ENCODE data around the gene SRL.

The SRL gene

GRCh38 chr16:4152267-4152666, 89.6 kb downstream of the SRL start:
- no peak for DNase-seq (ENCODE audit: low read depth)
- H3K4me3 ChIP-seq (ENCODE audit: low read depth, low read length), result no peak overlapping the region
- TF ChIP-seq CTCF (IDR thresholded peaks at IDR 0.05; ENCODE audit: low read depth, low read length) (no peak), POLR2A (IDR thresholded peaks at IDR 0.05; ENCODE audit: extremely low read depth, insufficient read length) (no peak), MYC (IDR thresholded peaks at IDR 0.05; ENCODE audit: low read depth, low read length) (no peak), MAX (IDR thresholded peaks at IDR 0.05; ENCODE audit: low read depth, low read length) (no peak)

GRCh38 chr16:4147236-4147635, 94.6 kb downstream of the SRL start:
- TF ChIP-seq MAX (IDR thresholded peaks at IDR 0.05; ENCODE audit: low read depth, low read length) (no peak), MYC (IDR thresholded peaks at IDR 0.05; ENCODE audit: low read depth, low read length) (no peak), CTCF (IDR thresholded peaks at IDR 0.05; ENCODE audit: low read depth, low read length) (no peak), POLR2A (IDR thresholded peaks at IDR 0.05; ENCODE audit: extremely low read depth, insufficient read length) (no peak)
- no peak overlapping the region for H3K4me3 ChIP-seq (ENCODE audit: low read depth, low read length)
- DNase-seq (ENCODE audit: low read depth), result no peak

- no peak overlapping the region for H3K4me3 ChIP-seq (ENCODE audit: low read depth, low read length)
- no peak for TF ChIP-seq MAX (IDR thresholded peaks at IDR 0.05; ENCODE audit: low read depth, low read length)
- TF ChIP-seq MYC (IDR thresholded peaks at IDR 0.05; ENCODE audit: low read depth, low read length), result no peak
- no peak for DNase-seq (ENCODE audit: low read depth)
Observed at GRCh38 chr16:4142268-4142667, 99.6 kb downstream of the SRL start.

- DNase-seq (ENCODE audit: low read depth), result no peak
- no peak overlapping the region for H3K4me3 ChIP-seq (ENCODE audit: low read depth, low read length)
- TF ChIP-seq CTCF (IDR thresholded peaks at IDR 0.05; ENCODE audit: low read depth, low read length) (no peak), MAX (IDR thresholded peaks at IDR 0.05; ENCODE audit: low read depth, low read length) (no peak), POLR2A (IDR thresholded peaks at IDR 0.05; ENCODE audit: extremely low read depth, insufficient read length) (no peak), MYC (IDR thresholded peaks at IDR 0.05; ENCODE audit: low read depth, low read length) (no peak)
Observed at GRCh38 chr16:4141604-4142003, 100.3 kb downstream of the SRL start.

GRCh38 chr16:4140652-4141051, 101.2 kb downstream of the SRL start:
- TF ChIP-seq MAX (IDR thresholded peaks at IDR 0.05; ENCODE audit: low read depth, low read length) (no peak), MYC (IDR thresholded peaks at IDR 0.05; ENCODE audit: low read depth, low read length) (no peak), POLR2A (IDR thresholded peaks at IDR 0.05; ENCODE audit: extremely low read depth, insufficient read length) (no peak), CTCF (IDR thresholded peaks at IDR 0.05; ENCODE audit: low read depth, low read length) (no peak)
- H3K4me3 ChIP-seq (ENCODE audit: low read depth, low read length), result no peak overlapping the region
- DNase-seq (ENCODE audit: low read depth), result no peak

- TF ChIP-seq MAX (IDR thresholded peaks at IDR 0.05; ENCODE audit: low read depth, low read length), result no peak
- TF ChIP-seq MYC (IDR thresholded peaks at IDR 0.05; ENCODE audit: low read depth, low read length), result no peak
- no peak for TF ChIP-seq CTCF (IDR thresholded peaks at IDR 0.05; ENCODE audit: low read depth, low read length)
- no peak for TF ChIP-seq POLR2A (IDR thresholded peaks at IDR 0.05; ENCODE audit: extremely low read depth, insufficient read length)
- H3K4me3 ChIP-seq (ENCODE audit: low read depth, low read length), result no peak overlapping the region
- no peak for DNase-seq (ENCODE audit: low read depth)
Observed at GRCh38 chr16:4139968-4140367, 101.9 kb downstream of the SRL start.

Data from NB4 (cell line).